ENCODE results near the gene BIRC5.

DNA sequence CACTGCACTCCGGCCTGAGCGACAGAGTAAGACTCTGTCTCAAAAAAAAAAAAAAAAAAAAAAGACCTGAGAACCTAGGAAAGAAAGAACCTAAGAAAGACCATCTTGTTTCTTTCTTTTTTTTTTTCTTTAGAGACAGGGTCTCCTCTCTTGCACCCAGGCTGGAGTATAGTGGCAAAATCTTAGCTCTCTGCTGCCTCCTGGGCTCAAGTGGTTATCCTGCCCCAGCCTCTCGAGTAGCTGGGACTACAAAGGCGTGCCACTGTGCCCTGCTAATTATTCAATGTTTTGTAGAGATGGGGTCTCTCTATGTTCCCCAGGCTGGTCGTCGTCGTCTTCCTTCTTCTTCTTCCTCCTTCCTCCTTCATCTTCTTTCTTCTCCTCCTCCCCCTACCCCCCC is 7.8 kb upstream of the BIRC5 start:
- no peak for TF ChIP-seq CTCF (IDR thresholded peaks at IDR 0.05)
- TF ChIP-seq POLR2A (IDR thresholded peaks at IDR 0.05): no peak
